Testis (tissue), 2 donors: Measurements from ENCODE around the gene FHIT.

Experiments
- POLR2A ChIP-seq: fragments of 450-650 bp; IDR thresholded peaks from one replicate; pipeline ENCODE4 v1.6.1; 2017; ENCODE audit warnings: antibody characterized with exemption, mild to moderate bottlenecking, moderate library complexity
- TF ChIP-seq, protein P1 (sequence below), 3 experiments: fragments of 450-650 bp in 2 of 3; fragments of 200-600 bp in 1 of 3; sonication (generic) in 1 of 3; IDR thresholded peaks; one replicate each; pipeline ENCODE4 v1.5.1; 2016 to 2019; ENCODE audit warnings: antibody characterized with exemption in 3 of 3, mild to moderate bottlenecking in 2 of 3, moderate library complexity in 1 of 3

DNA sequence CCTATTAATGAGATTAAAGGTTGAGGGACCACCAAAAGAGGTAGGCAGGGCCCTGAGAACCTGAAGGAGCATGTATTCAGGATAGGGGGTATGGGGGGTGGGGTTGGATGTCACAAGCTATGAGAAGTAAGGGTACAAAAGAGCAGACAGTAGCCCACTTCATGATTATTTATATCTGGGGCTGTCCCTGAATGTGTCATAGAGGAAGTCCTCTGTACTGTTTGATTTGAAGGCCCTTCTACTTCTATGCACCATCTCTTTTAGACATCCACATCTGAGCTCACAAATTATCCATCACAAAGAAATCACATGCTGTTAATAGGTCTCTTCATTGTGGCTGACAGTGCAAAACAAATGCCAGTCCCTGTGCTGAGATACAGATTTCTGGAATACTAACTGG, 68.6 kb downstream of the FHIT start:
- TF ChIP-seq, protein P1, sequence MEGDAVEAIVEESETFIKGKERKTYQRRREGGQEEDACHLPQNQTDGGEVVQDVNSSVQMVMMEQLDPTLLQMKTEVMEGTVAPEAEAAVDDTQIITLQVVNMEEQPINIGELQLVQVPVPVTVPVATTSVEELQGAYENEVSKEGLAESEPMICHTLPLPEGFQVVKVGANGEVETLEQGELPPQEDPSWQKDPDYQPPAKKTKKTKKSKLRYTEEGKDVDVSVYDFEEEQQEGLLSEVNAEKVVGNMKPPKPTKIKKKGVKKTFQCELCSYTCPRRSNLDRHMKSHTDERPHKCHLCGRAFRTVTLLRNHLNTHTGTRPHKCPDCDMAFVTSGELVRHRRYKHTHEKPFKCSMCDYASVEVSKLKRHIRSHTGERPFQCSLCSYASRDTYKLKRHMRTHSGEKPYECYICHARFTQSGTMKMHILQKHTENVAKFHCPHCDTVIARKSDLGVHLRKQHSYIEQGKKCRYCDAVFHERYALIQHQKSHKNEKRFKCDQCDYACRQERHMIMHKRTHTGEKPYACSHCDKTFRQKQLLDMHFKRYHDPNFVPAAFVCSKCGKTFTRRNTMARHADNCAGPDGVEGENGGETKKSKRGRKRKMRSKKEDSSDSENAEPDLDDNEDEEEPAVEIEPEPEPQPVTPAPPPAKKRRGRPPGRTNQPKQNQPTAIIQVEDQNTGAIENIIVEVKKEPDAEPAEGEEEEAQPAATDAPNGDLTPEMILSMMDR (IDR thresholded peaks at IDR 0.05) = no peak
- no peak for TF ChIP-seq POLR2A
